22Rv1 (cell line): ENCODE data around the gene NALCN.

Experiments used
- H3K27ac ChIP-seq: fragments of 450-650 bp; 2 replicates; pipeline ENCODE4 v1.5.1; 2017
- ZFX ChIP-seq: fragments of 450-650 bp; IDR thresholded peaks from 2 replicates; pipeline ENCODE4 v1.6.1; 2017; ENCODE audit warnings: antibody characterized with exemption, borderline replicate concordance
- TF ChIP-seq, protein P1 (sequence below): fragments of 450-650 bp; IDR thresholded peaks from 2 replicates; pipeline ENCODE4 v1.5.1; 2017; ENCODE audit warnings: mild to moderate bottlenecking

The NALCN gene

DNA sequence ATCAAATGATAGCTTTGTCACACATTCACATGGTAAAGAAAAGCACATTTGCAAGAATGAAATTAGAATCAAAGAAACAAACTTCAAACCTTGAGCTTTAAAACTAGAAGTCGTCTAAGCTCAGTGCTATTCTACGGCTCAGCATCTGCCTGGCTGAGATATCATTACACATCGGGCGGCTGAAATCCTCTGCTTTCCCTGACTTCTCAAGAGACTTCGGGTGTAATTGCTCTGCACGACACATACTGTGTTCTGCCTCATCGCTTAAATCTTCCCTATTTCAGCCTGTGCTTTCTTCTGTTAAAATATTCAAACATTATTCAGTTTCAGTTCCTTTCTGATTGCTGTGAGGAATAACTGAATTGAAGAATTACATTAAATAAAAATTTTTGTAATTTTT lies 265.3 kb downstream of the NALCN start:
- TF ChIP-seq ZFX = no peak
- TF ChIP-seq, protein P1, sequence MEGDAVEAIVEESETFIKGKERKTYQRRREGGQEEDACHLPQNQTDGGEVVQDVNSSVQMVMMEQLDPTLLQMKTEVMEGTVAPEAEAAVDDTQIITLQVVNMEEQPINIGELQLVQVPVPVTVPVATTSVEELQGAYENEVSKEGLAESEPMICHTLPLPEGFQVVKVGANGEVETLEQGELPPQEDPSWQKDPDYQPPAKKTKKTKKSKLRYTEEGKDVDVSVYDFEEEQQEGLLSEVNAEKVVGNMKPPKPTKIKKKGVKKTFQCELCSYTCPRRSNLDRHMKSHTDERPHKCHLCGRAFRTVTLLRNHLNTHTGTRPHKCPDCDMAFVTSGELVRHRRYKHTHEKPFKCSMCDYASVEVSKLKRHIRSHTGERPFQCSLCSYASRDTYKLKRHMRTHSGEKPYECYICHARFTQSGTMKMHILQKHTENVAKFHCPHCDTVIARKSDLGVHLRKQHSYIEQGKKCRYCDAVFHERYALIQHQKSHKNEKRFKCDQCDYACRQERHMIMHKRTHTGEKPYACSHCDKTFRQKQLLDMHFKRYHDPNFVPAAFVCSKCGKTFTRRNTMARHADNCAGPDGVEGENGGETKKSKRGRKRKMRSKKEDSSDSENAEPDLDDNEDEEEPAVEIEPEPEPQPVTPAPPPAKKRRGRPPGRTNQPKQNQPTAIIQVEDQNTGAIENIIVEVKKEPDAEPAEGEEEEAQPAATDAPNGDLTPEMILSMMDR = no peak

DNA sequence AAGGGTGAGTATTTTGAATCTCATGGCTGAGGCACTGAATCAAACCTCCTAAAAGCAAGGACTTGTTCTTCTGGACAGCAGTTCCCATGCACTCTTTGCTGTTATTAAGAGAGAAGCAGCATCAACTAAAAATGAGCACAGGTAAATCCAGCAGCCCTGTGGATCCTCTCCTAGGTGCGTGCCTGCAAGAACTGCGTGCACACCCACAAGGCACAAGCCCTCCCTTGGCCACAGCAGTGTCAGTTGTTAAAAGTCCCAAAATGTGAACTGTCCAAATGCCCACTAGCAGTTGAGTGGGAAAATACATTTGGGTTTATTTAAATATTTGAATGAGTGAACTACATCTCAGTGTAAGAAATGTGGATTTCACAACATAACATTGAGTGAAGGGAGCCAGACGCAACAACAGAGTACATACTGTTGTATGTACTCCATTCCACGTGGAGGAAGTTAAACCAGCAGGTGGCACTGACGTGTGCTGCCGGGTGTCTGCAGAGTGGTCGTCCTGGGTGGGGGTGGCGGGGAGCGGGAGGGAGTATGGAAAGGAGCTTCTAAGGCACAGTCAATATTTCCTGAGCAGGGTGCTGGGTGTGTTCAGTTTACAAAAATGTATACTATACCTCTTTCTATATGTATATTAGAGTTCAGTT lies 266.4 kb downstream of the NALCN start:
- H3K27ac ChIP-seq = no peak overlapping the region
- TF ChIP-seq, protein P1 = peak; percentile 31; the same call in 1 of the 2 replicates
- no peak for TF ChIP-seq ZFX

More for the DNA sequence above, 265.3 kb downstream of the NALCN start:
- H3K27ac ChIP-seq = no peak overlapping the region

DNA sequence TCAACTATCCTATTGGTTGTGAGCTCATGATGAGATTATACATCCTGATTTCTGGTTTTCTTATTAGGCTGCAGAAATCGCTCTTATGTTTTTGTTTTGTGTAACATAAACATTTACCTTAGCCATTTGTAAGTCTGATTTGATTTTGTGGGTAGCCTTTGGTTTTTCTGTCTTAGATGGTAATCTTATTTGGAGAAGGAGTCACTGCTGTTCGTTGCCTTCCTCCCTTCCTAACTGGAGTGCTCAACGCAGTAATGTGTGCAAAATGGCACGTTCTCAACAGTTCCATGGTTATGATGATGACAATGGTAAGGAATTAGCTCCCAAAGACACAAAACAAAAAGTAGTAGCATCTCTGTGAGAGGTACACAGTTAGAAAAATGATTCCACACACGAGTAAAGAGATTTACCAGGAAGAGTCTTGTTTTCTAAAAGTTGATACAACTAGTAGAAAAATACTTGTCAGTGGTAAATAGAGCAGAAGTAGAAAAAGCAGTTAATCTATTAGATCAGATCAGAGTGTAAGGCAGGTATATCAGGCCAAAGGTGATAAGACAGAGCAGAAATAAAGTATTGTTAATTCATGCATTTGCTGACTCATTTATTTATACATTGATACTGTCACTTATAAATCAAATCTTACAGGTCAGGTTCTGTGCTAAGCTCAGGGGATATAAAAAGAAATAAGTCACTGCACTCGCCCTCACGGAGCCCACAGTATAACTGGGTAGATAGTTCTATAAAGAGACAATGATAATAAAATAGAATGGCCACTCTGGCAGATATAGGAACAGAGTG lies 270.0 kb downstream of the NALCN start:
- TF ChIP-seq ZFX = no peak
- TF ChIP-seq, protein P1 = no peak
- H3K27ac ChIP-seq = no peak overlapping the region

DNA sequence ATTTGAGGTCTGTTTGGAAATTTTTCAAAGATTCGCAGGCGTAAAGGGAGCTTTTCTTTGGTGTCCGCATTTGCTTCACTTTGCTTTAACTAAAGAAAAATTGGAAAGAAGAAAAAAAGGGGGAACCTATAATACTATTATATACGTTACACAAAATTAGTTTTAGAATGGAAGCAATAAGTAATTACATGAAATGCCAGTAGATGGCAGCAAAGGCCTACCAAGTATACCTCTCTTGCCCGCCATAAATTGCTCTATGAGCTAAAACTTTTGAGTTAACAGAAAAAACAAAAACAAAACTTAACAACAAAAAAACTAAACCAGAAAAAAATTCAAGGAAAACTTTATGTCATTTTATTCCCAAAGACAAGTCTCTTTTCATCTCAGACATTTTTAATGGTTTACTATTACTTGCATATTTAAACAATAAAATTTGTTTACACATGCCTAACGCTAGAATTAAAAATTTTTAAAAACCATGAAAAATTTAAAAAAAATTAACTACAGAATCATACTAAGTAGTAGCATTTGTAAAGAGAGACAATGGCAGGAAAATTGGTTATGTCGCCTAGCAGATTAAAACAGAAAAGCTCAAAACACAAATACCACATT lies 271.4 kb downstream of the NALCN start:
- H3K27ac ChIP-seq = no peak overlapping the region
- TF ChIP-seq, protein P1 = peak; percentile 84
- no peak for TF ChIP-seq ZFX

DNA sequence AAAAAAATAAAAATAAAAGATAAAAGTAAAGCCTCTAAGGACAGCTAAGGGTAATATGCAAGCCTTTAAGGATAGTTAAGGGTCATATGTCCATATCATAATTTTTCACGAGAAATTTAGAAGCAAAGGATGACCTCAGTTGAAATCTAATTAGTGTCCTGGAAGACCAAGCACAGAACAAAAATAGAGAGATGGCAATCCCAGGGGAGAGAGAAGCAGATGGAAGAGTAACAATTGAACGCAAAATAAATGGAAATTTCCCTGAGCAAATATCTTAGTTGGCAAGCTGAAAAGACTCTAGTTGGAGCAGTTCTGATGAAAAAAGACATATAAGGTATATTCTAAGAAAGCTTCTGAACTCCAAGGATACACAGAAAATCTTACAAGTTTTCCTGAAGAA lies 275.4 kb downstream of the NALCN start:
- no peak for TF ChIP-seq ZFX
- TF ChIP-seq, protein P1 = no peak
- no peak overlapping the region for H3K27ac ChIP-seq

DNA sequence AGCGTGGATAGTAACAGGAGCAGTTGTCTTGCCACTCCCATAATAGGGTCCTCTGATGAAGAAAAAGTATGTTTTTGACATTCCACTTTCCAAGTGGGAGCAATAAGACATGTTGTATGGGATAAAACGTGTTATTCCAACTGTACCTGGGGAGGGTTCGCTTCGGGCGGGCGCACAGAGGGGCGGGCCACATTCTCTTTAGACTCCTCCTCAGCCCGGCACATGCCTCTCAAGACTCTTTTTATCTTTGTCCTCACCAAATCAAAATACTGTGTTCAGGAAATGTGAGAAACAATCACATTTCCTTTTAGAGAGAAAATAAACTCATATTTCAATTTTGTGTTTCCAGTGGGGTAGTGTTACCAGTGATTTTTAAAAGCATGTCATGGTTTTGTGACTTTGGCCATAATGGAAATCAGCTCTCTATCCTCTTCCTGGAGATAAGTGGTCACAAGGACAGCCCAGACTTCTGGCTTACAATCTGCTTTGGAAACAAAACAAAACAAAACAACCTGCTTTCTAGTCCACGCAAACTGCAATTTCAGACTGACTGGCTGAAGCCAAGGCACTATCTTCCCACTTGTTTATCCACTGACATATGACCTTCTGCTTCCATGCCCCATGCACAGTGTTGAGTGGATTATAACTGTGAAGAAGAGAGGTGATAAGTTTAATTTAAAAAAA lies 276.1 kb downstream of the NALCN start:
- H3K27ac ChIP-seq = no peak overlapping the region
- TF ChIP-seq, protein P1 = no peak
- TF ChIP-seq ZFX = no peak
